HepG2 (cell line): ENCODE data around the gene ERVH48-1. TPM values are rescaled to one million over a fixed set of nuclear protein-coding genes. Genes with fewer than 3 reads are reported as not detected.

Experiments
- ATAC-seq: fragments of 200-7000 bp; cut with Tn5 transposase; 3 replicates; pipeline ENCODE4 v1.9.1; 2020; ENCODE audit warnings: mild to moderate bottlenecking, moderate library complexity
- BruUV-seq: library from RNA; stranded (reverse); fragments of 400-500 nt; replicated peaks from 2 replicates; lab custom pipeline; 2021; lab: Mats Ljungman, UMichigan
- CTCF ChIA-PET: fragments of 300-600 bp; formaldehyde crosslinking; extraction: SDS; loops from one replicate; lab custom pipeline; 2021; ENCODE audit warnings: low total read pairs, inconsistent platforms, low intra/inter-chr PET ratio; lab: Yijun Ruan, JAX
- POLR2A ChIA-PET: fragments of 350-600 bp; sonication (Branson Sonifier 250); formaldehyde crosslinking; loops from one replicate; lab custom pipeline; 2020; ENCODE audit warnings: antibody characterized with exemption, inconsistent platforms; lab: Yijun Ruan, JAX
- DNase-seq: peaks from one replicate; pipeline ENCODE4 v3.0.0-alpha.2; 2015; ENCODE audit warnings: low spot score
- FAIRE-seq: peaks from 3 replicates; lab custom pipeline; 2011; peaks lifted over from hg19 to GRCh38; lab: Jason Lieb, UNC
- H2AFZ ChIP-seq: one replicate; pipeline ENCODE4 v1.6.1; 2011; ENCODE audit warnings: low read length, inconsistent platforms
- H3K27ac ChIP-seq: fragments of 300-600 bp; 3 replicates; pipeline ENCODE4 v1.8.0; 2011; ENCODE audit warnings: mixed run types, mild to moderate bottlenecking, mixed read lengths, low read length, inconsistent platforms; ENCODE audit not compliant: insufficient read depth; ENCODE audit errors: extremely low read length
- H3K27me3 ChIP-seq, 2 experiments: fragments of 200-600 bp in 1 of 2; 2 replicates in 1 of 2; 3 replicates in 1 of 2; pipeline versions ENCODE4 v1.6.0 to v1.8.0; 2011; ENCODE audit warnings: low read length in 2 of 2, mild to moderate bottlenecking in 2 of 2, moderate library complexity in 2 of 2, inconsistent platforms in 1 of 2; ENCODE audit not compliant: insufficient read depth in 2 of 2, control insufficient read depth in 1 of 2
- H3K36me3 ChIP-seq, 2 experiments: fragments of 200-600 bp in 1 of 2; replicated peaks in 1 of 2; 2 replicates in 1 of 2; 3 replicates in 1 of 2; pipeline versions ENCODE4 v1.5.1 to v1.8.0; 2011; ENCODE audit warnings: low read length in 2 of 2, inconsistent platforms in 1 of 2; ENCODE audit not compliant: insufficient read depth in 2 of 2, control insufficient read depth in 1 of 2
- H3K4me1 ChIP-seq: 2 replicates; pipeline ENCODE4 v1.5.1; 2012; ENCODE audit warnings: low read length, inconsistent platforms; ENCODE audit not compliant: insufficient read depth
- H3K4me2 ChIP-seq: 2 replicates; pipeline ENCODE4 v1.6.0; 2011; ENCODE audit warnings: low read depth, low read length, inconsistent platforms
- H3K4me3 ChIP-seq, 3 experiments: fragments of 200-600 bp in 1 of 3; sonication (generic), shearing (Covaris generic) in 1 of 3; replicated peaks in 1 of 3; 2 replicates each; pipeline ENCODE4 v1.5.1; 2011 to 2016; ENCODE audit warnings: low read length in 3 of 3, inconsistent platforms in 2 of 3, low read depth in 2 of 3, mild to moderate bottlenecking in 2 of 3, control low read depth in 1 of 3, mixed read lengths in 1 of 3; ENCODE audit not compliant: insufficient read depth in 1 of 3
- H3K79me2 ChIP-seq: one replicate; pipeline ENCODE4 v1.6.1; 2011; ENCODE audit warnings: low read length, inconsistent platforms; ENCODE audit not compliant: insufficient read depth
- H3K9ac ChIP-seq: 2 replicates; pipeline ENCODE4 v1.6.0; 2011; ENCODE audit warnings: mild to moderate bottlenecking, low read depth, low read length, inconsistent platforms; ENCODE audit not compliant: insufficient read depth
- H3K9me3 ChIP-seq: 2 replicates; pipeline ENCODE4 v1.5.1; 2012; ENCODE audit warnings: mild to moderate bottlenecking, low read length
- H4K20me1 ChIP-seq: 2 replicates; pipeline ENCODE4 v1.6.0; 2011; ENCODE audit warnings: inconsistent platforms, mild to moderate bottlenecking, low read length, moderate library complexity; ENCODE audit not compliant: insufficient read depth
- HMG20A ChIP-seq: IDR thresholded peaks from 2 replicates; pipeline ENCODE4 v1.6.1; 2016; ENCODE audit warnings: borderline replicate concordance
- LCORL ChIP-seq, 2 experiments: fragments of 450-650 bp in 1 of 2; sonication (generic) in 1 of 2; formaldehyde crosslinking in 1 of 2; IDR thresholded peaks; 2 replicates each; pipeline versions ENCODE4 v1.5.0 to v1.6.1; 2017 to 2020; ENCODE audit warnings: antibody characterized with exemption in 1 of 2, missing genetic modification reagents in 1 of 2
- SRF ChIP-seq: IDR thresholded peaks from 2 replicates; pipeline ENCODE4 v1.6.1; 2011; ENCODE audit warnings: mild to moderate bottlenecking, low read depth, low read length, moderate library complexity
- ZNF17 ChIP-seq: sonication (generic); formaldehyde crosslinking; IDR thresholded peaks from 2 replicates; pipeline ENCODE4 v1.5.0; 2020; ENCODE audit warnings: mild to moderate bottlenecking, missing genetic modification reagents
- ZNF546 ChIP-seq: sonication (generic); formaldehyde crosslinking; conservative IDR thresholded peaks from 2 replicates; pipeline ENCODE4 v1.8.1; 2023; ENCODE audit warnings: mild to moderate bottlenecking, missing genetic modification reagents
- ZSCAN22 ChIP-seq: sonication (generic); formaldehyde crosslinking; IDR thresholded peaks from 2 replicates; pipeline ENCODE4 v1.4.0; 2020; ENCODE audit warnings: mild to moderate bottlenecking, missing genetic modification reagents
- WGBS: methylation state at CpG from one replicate; pipeline ENCODE4 v1.1.6; 2017; ENCODE audit warnings: low lambda C conversion rate; 5-methylcytosine and 5-hydroxymethylcytosine counted together
- in situ Hi-C: cut with HindIII; loops from 2 replicates; pipeline ENCODE4 v1.10.0; 2017; ENCODE audit warnings: low pct_unique_long_range_greater_than_20kb; ENCODE audit not compliant: extremely low pct_ligation_motif_present
- intact Hi-C: fragments of 100-400 bp; cut with micrococcal nuclease; formaldehyde crosslinking; loops from one replicate; pipeline ENCODE4 v1.10.0; 2022; ENCODE audit not compliant: unreplicated experiment
- polyA plus RNA-seq, 8 experiments: library from polyadenylated mRNA; depleted of rRNA in 3 of 8; stranded (reverse) in 7 of 8; unstranded in 1 of 8; fragments of >200 nt; fragmentation: Illumina TruSeq in 4 of 8; extraction: Trizol in 4 of 8; gene quantifications; 2 replicates each; pipeline versions ENCODE4 v1.2.1 to v1.2.3, GENCODE V29; 2011 to 2016; ENCODE audit warnings: low read depth in 4 of 8, missing spikeins in 1 of 8, mixed read lengths in 1 of 8; ENCODE audit not compliant: insufficient read depth in 1 of 8
- total RNA-seq, 5 experiments: library from RNA; depleted of rRNA; stranded (reverse); fragments of >200 nt; fragmentation: Illumina TruSeq; extraction: Trizol; gene quantifications; 2 replicates each; pipeline ENCODE4 v1.2.3, GENCODE V29; 2016; ENCODE audit warnings: low read depth in 1 of 5
- TF ChIP-seq, protein P1 (sequence below): IDR thresholded peaks from 2 replicates; pipeline ENCODE4 v1.6.1; 2016; ENCODE audit warnings: missing biosample characterization, missing genetic modification reagents, low read depth
- TF ChIP-seq, protein P2 (sequence below), 2 experiments: sonication (generic) in 1 of 2; formaldehyde crosslinking in 1 of 2; IDR thresholded peaks; 2 replicates each; pipeline versions ENCODE4 v1.4.0 to v1.6.1; 2018 to 2020; ENCODE audit warnings: missing genetic modification reagents in 2 of 2, borderline replicate concordance in 1 of 2, low read depth in 1 of 2, mild to moderate bottlenecking in 1 of 2, missing biosample characterization in 1 of 2
- TF ChIP-seq, protein P3 (sequence below): sonication (generic); formaldehyde crosslinking; IDR thresholded peaks from 2 replicates; pipeline ENCODE4 v1.5.0; 2020; ENCODE audit warnings: mild to moderate bottlenecking, missing genetic modification reagents, moderate library complexity
- TF ChIP-seq, protein P4 (sequence below): sonication (generic); formaldehyde crosslinking; conservative IDR thresholded peaks from 2 replicates; pipeline ENCODE4 v1.8.0; 2022; ENCODE audit warnings: mild to moderate bottlenecking, moderate library complexity, missing genetic modification reagents
- TF ChIP-seq, protein P5 (sequence below): sonication (generic); formaldehyde crosslinking; IDR thresholded peaks from 2 replicates; pipeline ENCODE4 v1.4.0; 2020; ENCODE audit warnings: missing genetic modification reagents

ERVH48-1 gene
- total and polyA plus RNA-seq, 2 of the 13 experiments (the other 11 are each of a cell fraction or from before 2014, with no cell fraction given): 1.8 TPM; not detected in 1

DNA sequence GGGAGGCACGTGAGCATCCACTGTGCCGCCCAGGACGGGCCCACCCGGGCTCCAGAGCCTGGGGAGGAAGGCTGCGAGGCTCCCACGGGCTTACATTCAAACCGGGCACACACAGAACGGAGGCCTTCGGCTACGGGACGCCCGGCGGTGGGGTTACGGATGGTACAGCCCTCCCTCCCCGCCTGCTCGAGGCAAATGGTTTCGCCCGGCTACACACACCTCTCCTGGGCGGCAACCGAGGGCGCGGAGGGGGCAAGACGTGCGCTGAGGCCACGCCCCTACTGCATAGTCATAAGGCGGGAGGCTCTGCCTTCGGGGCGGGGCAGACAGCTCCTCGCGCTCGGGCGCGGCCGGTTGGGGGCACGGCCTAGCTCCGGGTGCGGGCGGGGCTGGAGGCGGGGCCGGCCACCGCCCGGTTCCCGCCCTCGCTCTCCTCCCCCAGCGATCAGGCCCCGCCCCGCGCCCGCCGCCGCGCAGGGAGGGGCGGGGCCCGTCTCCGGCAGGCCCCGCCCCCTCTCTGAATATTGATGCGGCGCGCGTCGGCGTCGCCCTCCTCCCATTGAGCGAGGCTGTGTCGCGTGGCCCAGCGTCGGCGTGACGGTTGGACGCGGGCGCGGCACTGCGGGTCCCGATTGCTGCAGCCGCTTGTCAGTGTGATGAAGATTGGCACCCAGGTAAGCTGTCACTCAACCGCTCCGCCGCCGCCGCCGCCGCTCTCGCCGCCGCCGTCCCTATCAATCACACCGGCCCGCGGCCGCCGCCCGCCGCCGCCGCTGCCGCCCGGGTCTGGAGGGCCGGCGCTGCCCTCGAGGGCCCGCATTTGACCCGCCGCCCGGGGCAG, 48.8 kb upstream of the ERVH48-1 start, which contains the start of gene PKNOX1:
TSS of gene PKNOX1 (plus strand) at position 572 of the 841 bp plus-strand sequence. CDS start 29,820 bp downstream, outside the sequence.
- no peaks in the 10 kb centered on the region; a peak in 1 of 5 replicates for H3K27me3 ChIP-seq
- H3K27ac ChIP-seq: peak within 1 kb of the TSS; percentile 87
- H2AFZ ChIP-seq: peak within 1 kb of the TSS; percentile 48
- FAIRE-seq (no peak), ATAC-seq (peak; percentile 88), DNase-seq (peak; percentile 94)
- in situ Hi-C loops: no loop called here
- peak within 1 kb of the TSS; percentile 89 for H3K4me2 ChIP-seq
- ChIA-PET CTCF (no interaction called here), POLR2A (interaction anchor here (0.8 to 1.3 kb wide), 6 partner anchors 9 to 81 kb away, joined by 3 to 10 read pairs (median 4); partner anchors contain the start of gene NDUFV3)
- peaks cover 60% of the 10 kb centered on the region for H3K4me1 ChIP-seq
- peak within 1 kb of the TSS; percentile 68 to 86 (median 84) for H3K4me3 ChIP-seq
- no TSS peak for BruUV-seq
- H3K79me2 ChIP-seq: peaks cover 32% of the 10 kb centered on the region
- H3K9ac ChIP-seq: peak within 1 kb of the TSS; percentile 86
- WGBS: 2% methylated on average over 9 of the region's 106 CpGs
- H4K20me1 ChIP-seq: no peaks in the 10 kb centered on the region
- H3K36me3 ChIP-seq: no peaks in the 10 kb centered on the region
- intact Hi-C loops: loop anchor here (5.0 kb wide), 1 partner anchor 52 kb away; no protein-coding TSS in a partner anchor
- no peaks in the 10 kb centered on the region for H3K9me3 ChIP-seq
- TF ChIP-seq SRF (0 out of 2 replicates have a peak, but pooled peaks have one; percentile 2), ZSCAN22 (CRISPR knock-in tag) (no peak), ZNF546 (CRISPR knock-in tag) (peak; percentile 85; the same call in 1 of the 2 replicates), LCORL (IDR thresholded peaks at IDR 0.05) (no peak), LCORL (CRISPR knock-in tag; IDR thresholded peaks at IDR 0.05) (peak; percentile 52; the same call in 1 of the 2 replicates), HMG20A (CRISPR knock-in tag) (no peak), ZNF17 (no peak)
- TF ChIP-seq, protein P1, sequence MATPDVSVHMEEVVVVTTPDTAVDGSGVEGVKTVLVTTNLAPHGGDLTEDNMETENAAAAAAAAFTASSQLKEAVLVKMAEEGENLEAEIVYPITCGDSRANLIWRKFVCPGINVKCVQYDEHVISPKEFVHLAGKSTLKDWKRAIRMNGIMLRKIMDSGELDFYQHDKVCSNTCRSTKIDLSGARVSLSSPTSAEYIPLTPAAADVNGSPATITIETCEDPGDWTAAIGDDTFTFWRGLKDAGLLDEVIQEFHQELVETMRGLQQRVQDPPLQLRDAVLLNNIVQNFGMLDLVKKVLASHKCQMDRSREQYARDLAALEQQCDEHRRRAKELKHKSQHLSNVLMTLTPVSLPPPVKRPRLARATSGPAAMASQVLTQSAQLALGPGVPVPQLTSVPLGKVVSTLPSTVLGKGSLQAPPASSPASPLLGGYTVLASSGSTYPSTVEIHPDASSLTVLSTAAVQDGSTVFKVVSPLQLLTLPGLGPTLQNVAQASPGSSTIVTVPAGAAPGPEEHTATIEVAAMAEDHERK (CRISPR knock-in tag): peak; percentile 69
- TF ChIP-seq, protein P2, sequence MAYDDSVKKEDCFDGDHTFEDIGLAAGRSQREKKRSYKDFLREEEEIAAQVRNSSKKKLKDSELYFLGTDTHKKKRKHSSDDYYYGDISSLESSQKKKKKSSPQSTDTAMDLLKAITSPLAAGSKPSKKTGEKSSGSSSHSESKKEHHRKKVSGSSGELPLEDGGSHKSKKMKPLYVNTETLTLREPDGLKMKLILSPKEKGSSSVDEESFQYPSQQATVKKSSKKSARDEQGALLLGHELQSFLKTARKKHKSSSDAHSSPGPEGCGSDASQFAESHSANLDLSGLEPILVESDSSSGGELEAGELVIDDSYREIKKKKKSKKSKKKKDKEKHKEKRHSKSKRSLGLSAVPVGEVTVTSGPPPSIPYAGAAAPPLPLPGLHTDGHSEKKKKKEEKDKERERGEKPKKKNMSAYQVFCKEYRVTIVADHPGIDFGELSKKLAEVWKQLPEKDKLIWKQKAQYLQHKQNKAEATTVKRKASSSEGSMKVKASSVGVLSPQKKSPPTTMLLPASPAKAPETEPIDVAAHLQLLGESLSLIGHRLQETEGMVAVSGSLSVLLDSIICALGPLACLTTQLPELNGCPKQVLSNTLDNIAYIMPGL (CRISPR knock-in tag; IDR thresholded peaks at IDR 0.05; ENCODE audit: borderline replicate concordance in 1 of 2, low read depth in 1 of 2): peak in 1 of 2 experiments; percentile 54; a peak in 2 of 4 replicates
- TF ChIP-seq, protein P3, sequence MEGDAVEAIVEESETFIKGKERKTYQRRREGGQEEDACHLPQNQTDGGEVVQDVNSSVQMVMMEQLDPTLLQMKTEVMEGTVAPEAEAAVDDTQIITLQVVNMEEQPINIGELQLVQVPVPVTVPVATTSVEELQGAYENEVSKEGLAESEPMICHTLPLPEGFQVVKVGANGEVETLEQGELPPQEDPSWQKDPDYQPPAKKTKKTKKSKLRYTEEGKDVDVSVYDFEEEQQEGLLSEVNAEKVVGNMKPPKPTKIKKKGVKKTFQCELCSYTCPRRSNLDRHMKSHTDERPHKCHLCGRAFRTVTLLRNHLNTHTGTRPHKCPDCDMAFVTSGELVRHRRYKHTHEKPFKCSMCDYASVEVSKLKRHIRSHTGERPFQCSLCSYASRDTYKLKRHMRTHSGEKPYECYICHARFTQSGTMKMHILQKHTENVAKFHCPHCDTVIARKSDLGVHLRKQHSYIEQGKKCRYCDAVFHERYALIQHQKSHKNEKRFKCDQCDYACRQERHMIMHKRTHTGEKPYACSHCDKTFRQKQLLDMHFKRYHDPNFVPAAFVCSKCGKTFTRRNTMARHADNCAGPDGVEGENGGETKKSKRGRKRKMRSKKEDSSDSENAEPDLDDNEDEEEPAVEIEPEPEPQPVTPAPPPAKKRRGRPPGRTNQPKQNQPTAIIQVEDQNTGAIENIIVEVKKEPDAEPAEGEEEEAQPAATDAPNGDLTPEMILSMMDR: peak; percentile 16; the same call in 1 of the 2 replicates
- TF ChIP-seq, protein P4, sequence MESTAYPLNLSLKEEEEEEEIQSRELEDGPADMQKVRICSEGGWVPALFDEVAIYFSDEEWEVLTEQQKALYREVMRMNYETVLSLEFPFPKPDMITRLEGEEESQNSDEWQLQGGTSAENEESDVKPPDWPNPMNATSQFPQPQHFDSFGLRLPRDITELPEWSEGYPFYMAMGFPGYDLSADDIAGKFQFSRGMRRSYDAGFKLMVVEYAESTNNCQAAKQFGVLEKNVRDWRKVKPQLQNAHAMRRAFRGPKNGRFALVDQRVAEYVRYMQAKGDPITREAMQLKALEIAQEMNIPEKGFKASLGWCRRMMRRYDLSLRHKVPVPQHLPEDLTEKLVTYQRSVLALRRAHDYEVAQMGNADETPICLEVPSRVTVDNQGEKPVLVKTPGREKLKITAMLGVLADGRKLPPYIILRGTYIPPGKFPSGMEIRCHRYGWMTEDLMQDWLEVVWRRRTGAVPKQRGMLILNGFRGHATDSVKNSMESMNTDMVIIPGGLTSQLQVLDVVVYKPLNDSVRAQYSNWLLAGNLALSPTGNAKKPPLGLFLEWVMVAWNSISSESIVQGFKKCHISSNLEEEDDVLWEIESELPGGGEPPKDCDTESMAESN (CRISPR knock-in tag): no peak; the same call in none of the 2 replicates
- TF ChIP-seq, protein P5, sequence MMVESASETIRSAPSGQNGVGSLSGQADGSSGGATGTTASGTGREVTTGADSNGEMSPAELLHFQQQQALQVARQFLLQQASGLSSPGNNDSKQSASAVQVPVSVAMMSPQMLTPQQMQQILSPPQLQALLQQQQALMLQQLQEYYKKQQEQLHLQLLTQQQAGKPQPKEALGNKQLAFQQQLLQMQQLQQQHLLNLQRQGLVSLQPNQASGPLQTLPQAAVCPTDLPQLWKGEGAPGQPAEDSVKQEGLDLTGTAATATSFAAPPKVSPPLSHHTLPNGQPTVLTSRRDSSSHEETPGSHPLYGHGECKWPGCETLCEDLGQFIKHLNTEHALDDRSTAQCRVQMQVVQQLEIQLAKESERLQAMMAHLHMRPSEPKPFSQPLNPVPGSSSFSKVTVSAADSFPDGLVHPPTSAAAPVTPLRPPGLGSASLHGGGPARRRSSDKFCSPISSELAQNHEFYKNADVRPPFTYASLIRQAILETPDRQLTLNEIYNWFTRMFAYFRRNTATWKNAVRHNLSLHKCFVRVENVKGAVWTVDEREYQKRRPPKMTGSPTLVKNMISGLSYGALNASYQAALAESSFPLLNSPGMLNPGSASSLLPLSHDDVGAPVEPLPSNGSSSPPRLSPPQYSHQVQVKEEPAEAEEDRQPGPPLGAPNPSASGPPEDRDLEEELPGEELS (CRISPR knock-in tag): peak; percentile 4; the same call in 1 of the 2 replicates
